Uterus (tissue), 4 donors: Measurements from ENCODE around the gene MICOS13. TPM values are rescaled to one million over a fixed set of nuclear protein-coding genes. Genes with fewer than 3 reads are reported as not detected.

ENCODE experiments used
- DNase-seq, 2 donors: peaks; one replicate each; pipeline ENCODE4 v3.0.0-alpha.2; 2019 to 2020
- H3K27ac ChIP-seq, 2 donors: fragments of 200-600 bp; sonication (generic); 1 replicate in 1 of 2; 2 replicates in 1 of 2; pipeline ENCODE4 v1.5.1; 2016 to 2018
- H3K27me3 ChIP-seq, 2 donors: fragments of 200-600 bp; sonication (generic); one replicate each; pipeline ENCODE4 v1.5.1; 2018 to 2019; ENCODE audit warnings: control low read depth in 1 of 2
- H3K36me3 ChIP-seq, 2 donors: fragments of 200-600 bp; sonication (generic); one replicate each; pipeline ENCODE4 v1.5.1; 2019; ENCODE audit warnings: control low read depth in 1 of 2
- H3K4me1 ChIP-seq, 2 donors: fragments of 200-600 bp; sonication (generic); one replicate each; pipeline ENCODE4 v1.5.1; 2018 to 2019; ENCODE audit warnings: control low read depth in 1 of 2
- H3K4me3 ChIP-seq, 2 donors: fragments of 200-600 bp; sonication (generic); 1 replicate in 1 of 2; 2 replicates in 1 of 2; pipeline ENCODE4 v1.5.1; 2018 to 2019; ENCODE audit warnings: mild to moderate bottlenecking in 1 of 2
- H3K9me3 ChIP-seq, 2 donors: fragments of 200-600 bp; sonication (generic); one replicate each; pipeline ENCODE4 v1.5.1; 2019; ENCODE audit warnings: control low read depth in 1 of 2
- CTCF ChIP-seq, 4 experiments: fragments of 200-600 bp in 2 of 4; fragments of 450-650 bp in 2 of 4; sonication (generic) in 2 of 4; IDR thresholded peaks; one replicate each; pipeline ENCODE4 v1.5.1; 2016 to 2019; ENCODE audit warnings: antibody characterized with exemption in 4 of 4, mild to moderate bottlenecking in 2 of 4, moderate library complexity in 1 of 4
- POLR2A ChIP-seq, 2 donors: fragments of 450-650 bp; IDR thresholded peaks; one replicate each; pipeline ENCODE4 v1.6.1; 2016; ENCODE audit warnings: antibody characterized with exemption in 2 of 2, mild to moderate bottlenecking in 1 of 2, moderate library complexity in 1 of 2
- intact Hi-C: fragments of 100-400 bp; cut with DNase I; formaldehyde crosslinking; loops from one replicate; pipeline ENCODE4 v1.15.1; 2023; ENCODE audit warnings: low total_unique reads
- total RNA-seq, 4 donors: library from RNA; depleted of rRNA in 3 of 4; stranded (reverse); fragments of >200 nt in 3 of 4; gene quantifications; one replicate each; pipeline versions ENCODE4 v1.1.0 to v1.2.4, GENCODE V29; 2014 to 2023
- donor health status: DM: yes; HTN: yes; CAD: no.

The MICOS13 gene
- total RNA-seq, 4 donors from 2014 or later, result 2.8 to 36.7 (median 21.1) TPM

GRCh38 chr19:5631567-5632240 is 48.6 kb downstream of the MICOS13 start:
- DNase-seq, result peak; percentile 31 to 32
- Histone ChIP-seq H3K9me3 (no peaks in the 10 kb centered on the region), H3K27me3 (no peaks in the 10 kb centered on the region), H3K4me3 (no peak overlapping the region), H3K4me1 (peaks cover 9 to 18% of the 10 kb centered on the region in 2 donors), H3K27ac (peak overlapping the region; percentile 66 to 72), H3K36me3 (no peaks in the 10 kb centered on the region)
- TF ChIP-seq CTCF (IDR thresholded peaks at IDR 0.05) (no peak), POLR2A (IDR thresholded peaks at IDR 0.05) (no peak)
- intact Hi-C loops, result no loop called here

GRCh38 chr19:5628919-5629481 is 51.3 kb downstream of the MICOS13 start:
- no peak for DNase-seq
- intact Hi-C loops, result loop anchor here (10.0 kb wide), 1 partner anchor 46 kb away; no protein-coding TSS in a partner anchor
- Histone ChIP-seq H3K4me3 (no peak overlapping the region), H3K4me1 (peaks cover 9 to 31% of the 10 kb centered on the region in 2 donors), H3K27me3 (no peaks in the 10 kb centered on the region), H3K27ac (no peak overlapping the region), H3K36me3 (no peaks in the 10 kb centered on the region), H3K9me3 (no peaks in the 10 kb centered on the region)
- TF ChIP-seq POLR2A (IDR thresholded peaks at IDR 0.05) (no peak), CTCF (IDR thresholded peaks at IDR 0.05) (no peak)

GRCh38 chr19:5628461-5628860 is 51.9 kb downstream of the MICOS13 start:
- no peak overlapping the region for H3K4me3 ChIP-seq
- no peak for TF ChIP-seq POLR2A (IDR thresholded peaks at IDR 0.05)
- TF ChIP-seq CTCF (IDR thresholded peaks at IDR 0.05), result no peak
- H3K36me3 ChIP-seq, result no peaks in the 10 kb centered on the region
- no peaks in the 10 kb centered on the region for H3K27me3 ChIP-seq
- intact Hi-C loops, result loop anchor here (10.0 kb wide), 1 partner anchor 46 kb away; no protein-coding TSS in a partner anchor
- H3K9me3 ChIP-seq, result no peaks in the 10 kb centered on the region
- H3K4me1 ChIP-seq, result peaks cover 9 to 31% of the 10 kb centered on the region in 2 donors
- H3K27ac ChIP-seq, result no peak overlapping the region
- DNase-seq, result no peak

Other genes with a start within 250 kb of the MICOS13 start
- gene ZNRF4, start 225.1 kb downstream of the MICOS13 start, total RNA-seq, result not detected
- gene TINCR, start 112.6 kb downstream of the MICOS13 start, total RNA-seq, result 1 to 10 TPM in 2 of 4 donors, not detected in 2; 1.2 to 5.3 TPM
- gene SAFB2, start 57.7 kb downstream of the MICOS13 start, total RNA-seq, result 100 to 1,000 TPM in 2 of 4 donors, 10 to 100 TPM in 2; 45.0 to 250 (median 129) TPM
- gene SAFB, start 57.4 kb downstream of the MICOS13 start, total RNA-seq, result 100 to 1,000 TPM in 1 of 4 donors, 10 to 100 TPM in 3; 35.9 to 129 (median 97.4) TPM
- 10 to 100 TPM in 1 of 4 donors, 1 to 10 TPM in 2, under 1 TPM in 1; 0.26 to 17.8 (median 7.1) TPM for gene HSD11B1L, start 511 bp upstream of the MICOS13 start, total RNA-seq
- gene RPL36, start 9.8 kb upstream of the MICOS13 start, total RNA-seq, result 1,000 to 10,000 TPM in 1 of 4 donors, 100 to 1,000 TPM in 3; 269 to 1,645 (median 565) TPM
- 100 to 1,000 TPM in 1 of 4 donors, 10 to 100 TPM in 3; 39.9 to 134 (median 44.1) TPM for gene LONP1, start 39.6 kb upstream of the MICOS13 start, total RNA-seq
- not detected for gene CATSPERD, start 40.1 kb upstream of the MICOS13 start, total RNA-seq
- 1 to 10 TPM in 2 of 4 donors, not detected in 2; 1.6 to 3.5 TPM for gene PRR22, start 104.2 kb upstream of the MICOS13 start, total RNA-seq
- gene DUS3L, start 110.6 kb upstream of the MICOS13 start, total RNA-seq, result 10 to 100 TPM; 30.6 to 46.1 (median 37.1) TPM
- under 1 TPM in 1 of 4 donors, not detected in 3; 0.35 TPM for gene NRTN, start 124.6 kb upstream of the MICOS13 start, total RNA-seq
- under 1 TPM in 1 of 4 donors, not detected in 3; 0.55 TPM for gene FUT6, start 159.2 kb upstream of the MICOS13 start, total RNA-seq
- under 1 TPM in 1 of 4 donors, not detected in 3; 0.29 TPM for gene FUT3, start 170.9 kb upstream of the MICOS13 start, total RNA-seq
- gene FUT5, start 190.0 kb upstream of the MICOS13 start, total RNA-seq, result not detected
- gene NDUFA11, start 223.3 kb upstream of the MICOS13 start, total RNA-seq, result 100 to 1,000 TPM in 3 of 4 donors, 10 to 100 TPM in 1; 68.7 to 261 (median 150) TPM
- gene VMAC, start 224.4 kb upstream of the MICOS13 start, total RNA-seq, result 10 to 100 TPM in 1 of 4 donors, 1 to 10 TPM in 3; 2.6 to 10.9 (median 7.1) TPM
- 10 to 100 TPM in 3 of 4 donors, 1 to 10 TPM in 1; 2.0 to 48.7 (median 12.4) TPM for gene CAPS, start 233.7 kb upstream of the MICOS13 start, total RNA-seq